Neural progenitor cell (in vitro differentiated cells): ENCODE measurements around the gene BAX.

ENCODE experiments used
- EZH2phosphoT487 ChIP-seq: fragments of 200-600 bp; sonication (generic); IDR thresholded peaks from 2 replicates; pipeline ENCODE4 v1.6.1; 2017; ENCODE audit warnings: antibody characterized with exemption
- TF ChIP-seq, protein P1 (sequence below): fragments of 200-600 bp; sonication (generic); IDR thresholded peaks from 2 replicates; pipeline ENCODE4 v1.5.1; 2017; ENCODE audit warnings: antibody characterized with exemption, mild to moderate bottlenecking

- TF ChIP-seq, protein P1, sequence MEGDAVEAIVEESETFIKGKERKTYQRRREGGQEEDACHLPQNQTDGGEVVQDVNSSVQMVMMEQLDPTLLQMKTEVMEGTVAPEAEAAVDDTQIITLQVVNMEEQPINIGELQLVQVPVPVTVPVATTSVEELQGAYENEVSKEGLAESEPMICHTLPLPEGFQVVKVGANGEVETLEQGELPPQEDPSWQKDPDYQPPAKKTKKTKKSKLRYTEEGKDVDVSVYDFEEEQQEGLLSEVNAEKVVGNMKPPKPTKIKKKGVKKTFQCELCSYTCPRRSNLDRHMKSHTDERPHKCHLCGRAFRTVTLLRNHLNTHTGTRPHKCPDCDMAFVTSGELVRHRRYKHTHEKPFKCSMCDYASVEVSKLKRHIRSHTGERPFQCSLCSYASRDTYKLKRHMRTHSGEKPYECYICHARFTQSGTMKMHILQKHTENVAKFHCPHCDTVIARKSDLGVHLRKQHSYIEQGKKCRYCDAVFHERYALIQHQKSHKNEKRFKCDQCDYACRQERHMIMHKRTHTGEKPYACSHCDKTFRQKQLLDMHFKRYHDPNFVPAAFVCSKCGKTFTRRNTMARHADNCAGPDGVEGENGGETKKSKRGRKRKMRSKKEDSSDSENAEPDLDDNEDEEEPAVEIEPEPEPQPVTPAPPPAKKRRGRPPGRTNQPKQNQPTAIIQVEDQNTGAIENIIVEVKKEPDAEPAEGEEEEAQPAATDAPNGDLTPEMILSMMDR: no peak
- TF ChIP-seq EZH2phosphoT487: no peak
These were observed 35.1 kb downstream of the BAX start for GRCh38 chr19:48989701-48990291.
